GM19023 (cell line): ENCODE data around the gene SUGCT.
A peak's percentile ranks its signal among the peaks of the same experiment; 100 is the strongest.

Experiments used
- ATAC-seq: cut with Tn5 transposase; IDR thresholded peaks from one replicate; pipeline ENCODE4 v1.9.1; 2021; ENCODE audit warnings: mild to moderate bottlenecking, moderate library complexity; ENCODE audit not compliant: unreplicated experiment

Gene SUGCT

GRCh38 chr7:40549372-40550039, 414.7 kb downstream of the SUGCT start:
- ATAC-seq = no peak

- peak; percentile 77 for ATAC-seq
Measured at GRCh38 chr7:40551685-40552576, 417.1 kb downstream of the SUGCT start.

- no peak for ATAC-seq
Measured at GRCh38 chr7:40560672-40561071, 425.9 kb downstream of the SUGCT start.

- ATAC-seq = no peak
Measured at GRCh38 chr7:40566879-40567278, 432.1 kb downstream of the SUGCT start.

GRCh38 chr7:40569326-40569725, 434.5 kb downstream of the SUGCT start:
- no peak for ATAC-seq

- no peak for ATAC-seq
Measured at GRCh38 chr7:40570223-40570622, 435.4 kb downstream of the SUGCT start.

- no peak for ATAC-seq
Measured at GRCh38 chr7:40571796-40572195, 437.0 kb downstream of the SUGCT start.

- ATAC-seq = no peak
Measured at GRCh38 chr7:40572810-40573465, 438.1 kb downstream of the SUGCT start.

- no peak for ATAC-seq
Measured at GRCh38 chr7:40579401-40579800, 444.6 kb downstream of the SUGCT start.

GRCh38 chr7:40580776-40581175, 446.0 kb downstream of the SUGCT start:
- ATAC-seq = no peak

- ATAC-seq = no peak
Measured at GRCh38 chr7:40582539-40582938, 447.7 kb downstream of the SUGCT start.

- ATAC-seq = no peak
Measured at GRCh38 chr7:40583667-40584444, 449.1 kb downstream of the SUGCT start.

GRCh38 chr7:40584667-40585433, 450.0 kb downstream of the SUGCT start:
- no peak for ATAC-seq

- no peak for ATAC-seq
Measured at GRCh38 chr7:40586197-40586596, 451.4 kb downstream of the SUGCT start.

GRCh38 chr7:40587419-40587818, 452.6 kb downstream of the SUGCT start:
- ATAC-seq = no peak

GRCh38 chr7:40595129-40595528, 460.3 kb downstream of the SUGCT start:
- ATAC-seq = no peak

GRCh38 chr7:40595832-40596231, 461.0 kb downstream of the SUGCT start:
- no peak for ATAC-seq

- ATAC-seq = no peak
Measured at GRCh38 chr7:40597517-40597916, 462.7 kb downstream of the SUGCT start.

GRCh38 chr7:40598915-40599314, 464.1 kb downstream of the SUGCT start:
- ATAC-seq = no peak

GRCh38 chr7:40599836-40600235, 465.0 kb downstream of the SUGCT start:
- no peak for ATAC-seq
